GM23338 (cell line): ENCODE data around the gene CTAG2. TPM values are rescaled to one million over a fixed set of nuclear protein-coding genes. Genes with fewer than 3 reads are reported as not detected.

Experiments used
- ATAC-seq: fragments of 200-7000 bp; cut with Tn5 transposase; 3 replicates; pipeline ENCODE4 v1.9.1; 2020
- DNase-seq: peaks from one replicate; pipeline ENCODE4 v3.0.0-alpha.2; 2015; ENCODE audit warnings: low spot score
- H2AFZ ChIP-seq: fragments of 200-600 bp; sonication (generic); 2 replicates; pipeline ENCODE4 v1.8.0; 2016; ENCODE audit warnings: antibody characterized with exemption, mild to moderate bottlenecking, moderate library complexity
- H3F3A ChIP-seq: fragments of 200-600 bp; sonication (generic); replicated peaks from 2 replicates; pipeline ENCODE4 v1.8.0; 2017; ENCODE audit warnings: antibody characterized with exemption, mixed run types, low read depth
- H3K27ac ChIP-seq: fragments of 200-600 bp; sonication (generic); 2 replicates; pipeline ENCODE4 v1.6.1; 2016; ENCODE audit warnings: low read depth
- H3K27me3 ChIP-seq: fragments of 200-600 bp; sonication (generic); 2 replicates; pipeline ENCODE4 v1.8.0; 2016; ENCODE audit warnings: mild to moderate bottlenecking, mixed run types, moderate library complexity; ENCODE audit not compliant: insufficient read depth
- H3K36me3 ChIP-seq: fragments of 200-600 bp; sonication (generic); 2 replicates; pipeline ENCODE4 v1.8.0; 2016; ENCODE audit warnings: mild to moderate bottlenecking; ENCODE audit not compliant: insufficient read depth
- H3K4me1 ChIP-seq: fragments of 200-600 bp; sonication (generic); 2 replicates; pipeline ENCODE4 v1.8.0; 2016; ENCODE audit warnings: mild to moderate bottlenecking, moderate library complexity; ENCODE audit not compliant: insufficient read depth
- H3K4me2 ChIP-seq: fragments of 200-600 bp; sonication (generic); 2 replicates; pipeline ENCODE4 v1.7.1; 2017; ENCODE audit warnings: mixed run types
- H3K4me3 ChIP-seq: fragments of 200-600 bp; sonication (generic); 2 replicates; pipeline ENCODE4 v1.6.1; 2016; ENCODE audit warnings: mixed run types
- H3K79me2 ChIP-seq: fragments of 200-600 bp; sonication (generic); replicated peaks from 2 replicates; pipeline ENCODE4 v1.8.0; 2017; ENCODE audit warnings: mild to moderate bottlenecking; ENCODE audit not compliant: insufficient read depth
- H3K9me2 ChIP-seq: fragments of 200-600 bp; sonication (generic); 2 replicates; pipeline ENCODE4 v1.8.0; 2017; ENCODE audit not compliant: insufficient read depth
- H4K20me1 ChIP-seq: fragments of 200-600 bp; sonication (generic); replicated peaks from 2 replicates; pipeline ENCODE4 v1.8.0; 2017; ENCODE audit warnings: mild to moderate bottlenecking; ENCODE audit not compliant: insufficient read depth
- H3K27ac Mint-ChIP-seq: 2 replicates; pipeline ENCODE4 v1.8.0; 2020; ENCODE audit warnings: inconsistent platforms, mild to moderate bottlenecking, moderate library complexity, mixed read lengths
- H3K27me3 Mint-ChIP-seq: 3 replicates; pipeline ENCODE4 v1.8.0; 2022; ENCODE audit warnings: low read depth, mild to moderate bottlenecking, moderate library complexity, mixed read lengths, inconsistent platforms; ENCODE audit not compliant: insufficient read depth, poor library complexity
- H3K36me3 Mint-ChIP-seq: 3 replicates; pipeline ENCODE4 v1.8.0; 2021; ENCODE audit warnings: low read depth, mild to moderate bottlenecking, inconsistent platforms, moderate library complexity, mixed read lengths
- H3K4me1 Mint-ChIP-seq: 3 replicates; pipeline ENCODE4 v1.8.0; 2020; ENCODE audit warnings: mild to moderate bottlenecking, inconsistent platforms, mixed read lengths
- H3K4me3 Mint-ChIP-seq: 3 replicates; pipeline ENCODE4 v1.8.0; 2021; ENCODE audit warnings: moderate library complexity, mild to moderate bottlenecking, inconsistent platforms, mixed read lengths
- H3K9me3 Mint-ChIP-seq: 3 replicates; pipeline ENCODE4 v1.8.0; 2020; ENCODE audit warnings: moderate library complexity, mild to moderate bottlenecking, inconsistent platforms, mixed read lengths
- CREB1 ChIP-seq: fragments of 250-450 bp; sonication (Bioruptor Pico); IDR thresholded peaks from 2 replicates; pipeline ENCODE4 v1.5.0; 2020; ENCODE audit warnings: low read depth, mild to moderate bottlenecking, moderate library complexity
- CTCF ChIP-seq, 2 experiments: fragments of 200-600 bp in 1 of 2; sonication (generic) in 1 of 2; conservative IDR thresholded peaks; 2 replicates each; pipeline versions ENCODE4 v1.5.1 to v1.6.1; 2016 to 2017; ENCODE audit warnings: antibody characterized with exemption in 2 of 2, low read depth in 2 of 2, mild to moderate bottlenecking in 2 of 2, moderate library complexity in 1 of 2
- ETS1 ChIP-seq: IDR thresholded peaks from 2 replicates; pipeline ENCODE4 v1.6.1; 2016; ENCODE audit warnings: antibody characterized with exemption
- EZH2 ChIP-seq: fragments of 200-600 bp; sonication (generic); IDR thresholded peaks from one replicate; pipeline ENCODE4 v1.8.0; 2017; ENCODE audit warnings: antibody characterized with exemption, mild to moderate bottlenecking, low read depth; ENCODE audit not compliant: unreplicated experiment
- EZH2phosphoT487 ChIP-seq: fragments of 200-600 bp; sonication (generic); IDR thresholded peaks from one replicate; pipeline ENCODE4 v1.8.1; 2018; ENCODE audit warnings: antibody characterized with exemption; ENCODE audit not compliant: unreplicated experiment
- JUNB ChIP-seq: IDR thresholded peaks from one replicate; pipeline ENCODE4 v1.6.1; 2016; ENCODE audit warnings: antibody characterized with exemption; ENCODE audit not compliant: unreplicated experiment
- NANOG ChIP-seq: IDR thresholded peaks from 2 replicates; pipeline ENCODE4 v1.6.1; 2016; ENCODE audit warnings: antibody characterized with exemption, borderline replicate concordance
- POLR2AphosphoS5 ChIP-seq: IDR thresholded peaks from 2 replicates; pipeline ENCODE4 v1.6.1; 2016; ENCODE audit warnings: antibody characterized with exemption, low read depth
- REST ChIP-seq: IDR thresholded peaks from one replicate; pipeline ENCODE4 v1.6.1; 2018; ENCODE audit warnings: antibody characterized with exemption; ENCODE audit not compliant: unreplicated experiment
- STAT1 ChIP-seq: IDR thresholded peaks from one replicate; pipeline ENCODE4 v1.6.1; 2016; ENCODE audit warnings: antibody characterized with exemption; ENCODE audit not compliant: unreplicated experiment
- ZNF114 ChIP-seq: fragments of 250-450 bp; sonication (Bioruptor Pico); IDR thresholded peaks from 2 replicates; pipeline ENCODE4 v1.5.0; 2020; ENCODE audit warnings: mild to moderate bottlenecking, moderate library complexity
- ZNF331 ChIP-seq: fragments of 250-450 bp; sonication (Bioruptor Pico); IDR thresholded peaks from 2 replicates; pipeline ENCODE4 v1.5.0; 2020; ENCODE audit warnings: low read depth, mild to moderate bottlenecking, moderate library complexity
- ZNF462 ChIP-seq: fragments of 250-450 bp; sonication (Bioruptor Pico); IDR thresholded peaks from 2 replicates; pipeline ENCODE4 v1.5.0; 2020; ENCODE audit warnings: mild to moderate bottlenecking, moderate library complexity
- polyA plus RNA-seq: library from polyadenylated mRNA; unstranded; fragments of >200 nt; fragmentation: Nextera tagmentation; extraction: Ambion mirVana; gene quantifications from 2 replicates; pipeline ENCODE4 v1.2.1, GENCODE V29; 2016
- total RNA-seq: library from RNA; depleted of rRNA; stranded (reverse); fragments of >200 nt; shearing (Covaris generic); gene quantifications from 2 replicates; pipeline ENCODE4 v1.2.3, GENCODE V29; 2014

CTAG2 gene
- total and polyA plus RNA-seq, 2 experiments from 2014 or later = 0.87 TPM; not detected in 1

- no peaks in the 10 kb centered on the region for H3F3A ChIP-seq
- Mint-ChIP-seq H3K27ac (no peak overlapping the region), H3K4me3 (no peak overlapping the region), H3K27me3 (peaks cover 4% of the 10 kb centered on the region), H3K36me3 (peaks cover 11% of the 10 kb centered on the region), H3K4me1 (peaks cover 11% of the 10 kb centered on the region; the same call in 2 of the 3 replicates), H3K9me3 (peaks cover 11% of the 10 kb centered on the region; the same call in 2 of the 3 replicates)
- no peaks in the 10 kb centered on the region for H3K27me3 ChIP-seq
- no peak overlapping the region for H3K4me3 ChIP-seq
- H3K36me3 ChIP-seq = no peaks in the 10 kb centered on the region
- no peak overlapping the region for H3K4me2 ChIP-seq
- no peak overlapping the region for H3K27ac ChIP-seq
- DNase-seq = no peak
- no peaks in the 10 kb centered on the region for H3K4me1 ChIP-seq
- H4K20me1 ChIP-seq = no peaks in the 10 kb centered on the region
- TF ChIP-seq CREB1 (CRISPR knock-in tag) (no peak), EZH2 (no peak), NANOG (no peak), ZNF114 (CRISPR knock-in tag) (no peak), EZH2phosphoT487 (no peak), ZNF331 (no peak), JUNB (no peak), STAT1 (no peak), CTCF (conservative IDR thresholded peaks at IDR 0.05; ENCODE audit: low read depth in 2 of 2) (no peak), ETS1 (no peak), ZNF462 (CRISPR knock-in tag) (no peak), POLR2AphosphoS5 (no peak), REST (no peak)
- ATAC-seq = no peak
- H3K9me2 ChIP-seq = no peaks in the 10 kb centered on the region
- no peaks in the 10 kb centered on the region for H3K79me2 ChIP-seq
- H2AFZ ChIP-seq = no peak overlapping the region
These were observed 51.2 kb downstream of the CTAG2 start for GRCh38 chrX:154602226-154602625.
